NB4 (cell line): ENCODE data around the gene ZNF784.
"Not testable (repeated sequence)": the region's sequence is repeated elsewhere in the genome, so short reads cannot be mapped to it uniquely, and the experiment has no call there.

ENCODE experiments used
- DNase-seq: peaks from one replicate; pipeline ENCODE4 v3.0.0; 2010; ENCODE audit warnings: low read depth
- H3K4me3 ChIP-seq: one replicate; pipeline ENCODE4 v1.5.1; 2011; ENCODE audit warnings: mild to moderate bottlenecking, low read depth, low read length, moderate library complexity
- MYC ChIP-seq: IDR thresholded peaks from 2 replicates; pipeline ENCODE4 v1.6.1; 2011; ENCODE audit warnings: low read depth, low read length
- POLR2A ChIP-seq: IDR thresholded peaks from 2 replicates; pipeline ENCODE4 v1.6.1; 2011; ENCODE audit warnings: mild to moderate bottlenecking; ENCODE audit not compliant: insufficient read length; ENCODE audit errors: extremely low read depth
- TF ChIP-seq, protein P1 (sequence below): IDR thresholded peaks from 2 replicates; pipeline ENCODE4 v1.6.1; 2011; ENCODE audit warnings: low read depth, low read length
- TF ChIP-seq, protein P2 (sequence below): IDR thresholded peaks from one replicate; pipeline ENCODE4 v1.5.1; 2012; ENCODE audit warnings: low read depth, low read length

ZNF784 gene

DNA sequence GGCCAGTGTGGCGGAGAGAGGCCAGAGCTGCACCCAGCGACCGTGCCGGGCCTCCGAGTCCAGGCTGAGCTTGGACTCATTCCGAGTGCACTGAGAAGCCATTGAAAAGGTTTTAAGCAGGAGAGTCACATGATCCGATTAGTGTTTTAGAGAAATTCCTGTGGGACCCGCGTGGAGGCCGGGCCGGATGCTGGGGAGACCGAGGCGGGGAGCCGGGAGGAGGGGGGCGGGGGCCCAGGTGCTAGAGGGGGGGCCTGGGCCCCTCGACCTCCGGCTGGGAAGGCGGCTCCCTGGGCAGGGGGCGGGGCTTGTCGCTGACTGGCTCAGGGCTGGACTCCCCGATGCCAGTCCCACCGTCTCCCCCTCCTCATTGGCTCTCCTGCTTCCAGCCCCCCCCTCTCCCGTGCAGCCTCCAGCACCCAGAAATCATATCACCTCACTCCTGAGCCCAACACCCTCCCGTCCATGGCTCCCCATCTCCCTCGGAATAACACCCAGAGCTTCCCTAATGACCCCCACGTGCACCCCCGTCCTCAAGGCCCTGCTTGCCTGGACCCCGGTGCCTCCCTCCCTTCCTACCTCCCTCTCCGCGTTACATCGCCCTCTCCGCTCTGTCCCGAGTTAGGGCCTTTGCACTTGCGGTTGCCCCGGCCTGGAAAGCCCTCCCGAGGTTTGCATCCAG is 38.6 kb downstream of the ZNF784 start:
- DNase-seq, result peak; percentile 64
- no peak overlapping the region for H3K4me3 ChIP-seq
- TF ChIP-seq, protein P1, sequence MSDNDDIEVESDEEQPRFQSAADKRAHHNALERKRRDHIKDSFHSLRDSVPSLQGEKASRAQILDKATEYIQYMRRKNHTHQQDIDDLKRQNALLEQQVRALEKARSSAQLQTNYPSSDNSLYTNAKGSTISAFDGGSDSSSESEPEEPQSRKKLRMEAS, result no peak

DNA sequence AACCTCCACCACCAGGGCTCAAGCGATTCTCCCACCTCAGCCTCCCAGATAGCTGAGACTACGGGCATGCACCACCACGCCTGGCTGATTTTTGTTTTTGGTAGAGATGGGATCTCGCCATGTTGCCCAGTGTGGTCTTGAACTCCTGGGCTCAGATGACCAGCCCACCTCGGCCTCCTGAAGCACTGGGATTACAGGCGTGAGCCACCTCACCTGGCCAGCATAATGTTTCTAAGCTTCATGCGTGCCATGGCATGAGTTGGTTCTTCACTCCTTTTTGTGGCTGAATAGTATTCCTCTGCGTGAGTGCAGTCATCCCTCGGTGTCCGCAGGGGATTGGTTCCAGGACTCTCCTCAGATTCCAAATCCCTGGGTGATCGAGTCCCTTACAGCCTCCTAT is 39.5 kb downstream of the ZNF784 start:
- H3K4me3 ChIP-seq, result no peak overlapping the region
- no peak for DNase-seq
- TF ChIP-seq POLR2A, result no peak
- TF ChIP-seq, protein P1, result no peak
- TF ChIP-seq MYC, result no peak
- TF ChIP-seq, protein P2, sequence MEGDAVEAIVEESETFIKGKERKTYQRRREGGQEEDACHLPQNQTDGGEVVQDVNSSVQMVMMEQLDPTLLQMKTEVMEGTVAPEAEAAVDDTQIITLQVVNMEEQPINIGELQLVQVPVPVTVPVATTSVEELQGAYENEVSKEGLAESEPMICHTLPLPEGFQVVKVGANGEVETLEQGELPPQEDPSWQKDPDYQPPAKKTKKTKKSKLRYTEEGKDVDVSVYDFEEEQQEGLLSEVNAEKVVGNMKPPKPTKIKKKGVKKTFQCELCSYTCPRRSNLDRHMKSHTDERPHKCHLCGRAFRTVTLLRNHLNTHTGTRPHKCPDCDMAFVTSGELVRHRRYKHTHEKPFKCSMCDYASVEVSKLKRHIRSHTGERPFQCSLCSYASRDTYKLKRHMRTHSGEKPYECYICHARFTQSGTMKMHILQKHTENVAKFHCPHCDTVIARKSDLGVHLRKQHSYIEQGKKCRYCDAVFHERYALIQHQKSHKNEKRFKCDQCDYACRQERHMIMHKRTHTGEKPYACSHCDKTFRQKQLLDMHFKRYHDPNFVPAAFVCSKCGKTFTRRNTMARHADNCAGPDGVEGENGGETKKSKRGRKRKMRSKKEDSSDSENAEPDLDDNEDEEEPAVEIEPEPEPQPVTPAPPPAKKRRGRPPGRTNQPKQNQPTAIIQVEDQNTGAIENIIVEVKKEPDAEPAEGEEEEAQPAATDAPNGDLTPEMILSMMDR, result no peak

DNA sequence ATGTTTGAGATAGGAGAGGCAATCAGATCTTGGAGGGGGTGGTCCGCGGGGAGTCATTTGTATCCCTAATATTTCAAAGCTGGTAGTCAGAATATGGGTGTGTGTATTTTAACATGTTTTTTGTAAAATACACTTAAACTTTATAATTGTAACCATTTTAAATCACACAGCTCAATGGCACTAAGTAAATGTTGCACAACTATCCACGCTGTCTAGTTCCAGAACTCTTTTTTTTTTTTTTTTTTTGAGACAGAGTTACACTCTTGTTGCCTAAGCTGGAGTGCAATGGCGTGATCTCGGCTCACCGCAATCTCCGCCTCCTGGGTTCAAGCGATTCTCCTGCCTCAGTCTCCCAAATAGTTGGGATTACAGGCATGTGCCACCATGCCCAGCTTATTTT is 40.5 kb downstream of the ZNF784 start:
- not testable (repeated sequence) for H3K4me3 ChIP-seq, DNase-seq

DNA sequence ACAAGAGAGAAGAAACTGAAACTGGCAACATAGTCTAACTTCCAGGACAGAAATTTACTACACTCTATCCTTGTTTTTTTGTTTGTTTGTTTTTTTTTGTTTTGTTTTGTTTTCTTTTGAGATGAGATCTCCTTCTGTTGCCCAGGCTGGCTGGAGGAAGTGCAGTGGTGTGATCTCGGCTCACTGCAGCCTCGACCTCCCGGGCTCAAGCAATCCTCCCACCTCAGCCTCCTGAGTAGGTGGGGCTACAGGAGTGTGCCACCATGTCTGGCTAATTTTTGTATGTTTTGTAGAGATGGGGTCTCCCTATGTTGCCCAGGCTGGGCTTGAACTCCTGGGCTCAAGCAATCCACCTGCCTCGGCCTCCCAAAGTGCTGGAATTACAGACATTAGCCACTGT is 42.1 kb downstream of the ZNF784 start:
- not testable (repeated sequence) for DNase-seq, H3K4me3 ChIP-seq

DNA sequence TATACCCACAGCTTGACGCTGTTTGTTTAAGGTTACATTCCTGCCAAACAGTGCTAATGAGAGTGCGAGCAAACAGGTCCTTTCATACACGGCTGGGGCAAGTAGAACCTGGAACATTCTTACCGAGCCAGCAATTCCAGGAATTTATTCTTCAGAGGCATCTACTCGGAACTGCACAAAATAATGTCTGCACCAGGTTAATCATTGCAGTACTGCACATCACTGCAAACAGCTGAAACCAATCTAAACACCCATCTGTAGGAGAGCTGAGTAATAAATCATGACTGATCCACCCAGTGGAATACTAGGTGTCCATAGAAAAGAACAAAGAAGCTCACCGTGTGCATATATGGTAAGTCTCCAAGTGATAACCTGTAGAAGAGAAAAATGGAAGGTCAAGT is 42.5 kb downstream of the ZNF784 start:
- DNase-seq, result no peak
- H3K4me3 ChIP-seq, result no peak overlapping the region
- TF ChIP-seq MYC (no peak), POLR2A (no peak)
- TF ChIP-seq, protein P2, result no peak
- TF ChIP-seq, protein P1, result no peak

DNA sequence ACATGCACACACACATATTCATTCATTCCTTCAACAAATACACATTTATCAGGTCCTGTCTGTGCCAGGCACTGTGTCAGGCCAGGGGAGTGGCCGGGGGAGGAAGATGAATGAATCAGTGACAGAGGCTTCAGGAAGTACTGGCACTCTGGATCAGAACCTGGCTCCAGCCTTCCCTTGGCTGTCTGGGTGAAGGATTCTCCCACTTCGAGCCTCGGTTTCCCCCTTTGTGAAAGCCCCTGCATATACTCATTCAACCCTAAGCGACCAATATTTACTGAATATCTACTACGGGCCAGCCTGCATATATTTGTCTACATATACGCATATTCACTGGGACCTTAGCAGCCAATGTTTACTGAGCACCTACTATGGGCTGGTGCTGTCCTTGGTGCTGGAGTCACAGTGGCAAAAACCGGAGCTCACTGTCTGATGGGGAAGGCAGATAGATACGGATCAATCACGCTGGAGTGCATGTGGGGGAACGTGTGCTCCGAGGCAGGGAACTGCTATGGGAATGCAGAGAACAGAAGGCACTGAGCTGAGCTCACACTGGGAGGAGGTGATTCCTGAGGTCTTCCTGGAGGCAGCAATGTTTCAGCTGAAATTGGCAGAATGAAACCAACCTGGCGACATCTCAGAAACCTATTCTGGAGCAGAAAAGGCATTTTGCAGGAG is 43.1 kb downstream of the ZNF784 start:
- TF ChIP-seq, protein P1, result no peak
- TF ChIP-seq MYC, result no peak
- TF ChIP-seq, protein P2, result no peak
- no peak for TF ChIP-seq POLR2A
- H3K4me3 ChIP-seq, result peak overlapping the region; percentile 53
- peak; percentile 25 for DNase-seq

DNA sequence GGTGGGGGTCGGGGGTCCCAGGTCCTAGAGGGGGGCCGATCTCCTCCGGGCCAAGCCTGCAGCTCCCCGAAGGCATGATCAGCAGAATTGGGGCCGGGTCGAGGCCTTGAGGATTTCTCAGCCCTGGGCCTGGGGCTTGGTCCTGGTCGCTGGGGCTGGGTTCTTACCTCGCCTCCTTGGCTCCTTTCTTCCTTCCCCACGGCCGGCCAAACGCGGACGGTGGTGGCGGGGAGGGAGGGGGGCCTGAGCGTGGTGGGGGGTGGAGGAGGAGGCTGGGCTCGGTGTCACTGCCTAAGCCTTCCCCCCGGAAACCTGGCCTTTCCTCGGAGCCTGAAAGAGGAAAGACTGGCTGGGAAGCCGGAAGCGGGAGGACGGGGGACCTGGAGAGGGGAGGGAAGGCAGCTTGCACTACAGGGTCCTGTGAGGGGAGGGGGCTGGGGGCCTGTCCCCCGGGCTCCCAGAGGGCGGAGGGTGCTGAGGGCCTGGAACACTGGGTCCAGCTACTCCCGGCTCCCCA is 43.7 kb downstream of the ZNF784 start, which contains the start of gene ZNF579:
Gene ZNF579 (minus strand): TSS at position 221 of the 517 bp plus-strand sequence. CDS start 1,209 bp downstream, outside the sequence.
- peak; percentile 87 for DNase-seq

More for the DNA sequence above, 43.7 kb downstream of the ZNF784 start, which contains the start of gene ZNF579:
- peak; percentile 55 for TF ChIP-seq MYC
- TF ChIP-seq POLR2A, result no peak
- TF ChIP-seq, protein P2, result no peak
- TF ChIP-seq, protein P1, result peak; percentile 25; the same call in 1 of the 2 replicates
- H3K4me3 ChIP-seq, result peak within 1 kb of the TSS; percentile 72
